Measurements from ENCODE around the gene COX6A2.

Gene COX6A2

DNA sequence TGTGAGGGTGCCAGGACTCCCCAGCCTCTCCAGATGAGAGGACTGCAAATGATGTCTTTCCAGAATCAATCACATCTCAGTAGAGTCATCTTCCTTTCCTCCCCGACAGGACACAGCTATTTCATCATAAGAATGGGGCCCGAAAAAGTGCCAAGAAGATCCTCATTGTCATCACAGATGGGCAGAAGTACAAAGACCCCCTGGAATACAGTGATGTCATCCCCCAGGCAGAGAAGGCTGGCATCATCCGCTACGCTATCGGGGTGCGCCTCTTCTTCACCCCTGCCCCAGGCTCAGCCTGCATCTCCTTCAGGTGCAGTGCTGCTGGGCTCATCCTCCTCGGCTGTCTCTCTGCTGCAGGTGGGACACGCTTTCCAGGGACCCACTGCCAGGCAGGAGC, 20.8 kb downstream of the COX6A2 start:
- no peak for DNase-seq

DNA sequence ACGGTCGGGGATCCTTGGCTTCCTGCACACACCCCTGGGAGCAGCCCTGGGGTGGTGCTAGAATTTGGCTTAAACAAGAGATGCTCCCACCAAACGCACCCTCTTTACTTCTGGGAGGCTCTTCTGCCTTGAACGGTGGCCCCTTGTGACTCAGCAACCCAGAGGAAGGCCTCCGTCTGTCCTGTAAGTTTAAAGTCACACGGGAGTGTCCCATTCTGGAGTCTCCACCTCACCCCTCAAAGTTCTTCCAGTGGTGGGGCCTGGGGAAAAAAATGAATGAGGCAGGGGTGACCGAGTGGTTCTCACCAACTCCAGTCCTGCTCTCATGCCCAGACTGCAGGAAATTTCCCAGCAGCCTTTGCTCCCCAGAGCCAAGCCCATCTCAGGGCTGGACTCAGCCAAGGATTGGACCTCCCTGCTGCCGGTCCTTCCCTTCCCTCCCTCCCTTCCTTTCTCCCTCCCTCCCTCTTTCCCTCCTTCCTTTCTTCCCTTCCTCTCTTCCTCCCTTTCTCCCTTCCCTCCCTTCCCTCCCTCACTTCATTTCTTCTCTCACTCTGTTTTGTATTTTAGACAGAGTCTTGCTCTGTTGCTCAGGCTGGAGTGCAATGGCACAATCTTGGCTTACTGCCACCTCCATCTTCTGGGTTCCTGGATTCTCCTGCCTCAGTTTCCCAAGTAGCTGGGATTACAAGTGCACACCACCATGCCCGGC, 23.7 kb downstream of the COX6A2 start:
- DNase-seq = no peak

DNA sequence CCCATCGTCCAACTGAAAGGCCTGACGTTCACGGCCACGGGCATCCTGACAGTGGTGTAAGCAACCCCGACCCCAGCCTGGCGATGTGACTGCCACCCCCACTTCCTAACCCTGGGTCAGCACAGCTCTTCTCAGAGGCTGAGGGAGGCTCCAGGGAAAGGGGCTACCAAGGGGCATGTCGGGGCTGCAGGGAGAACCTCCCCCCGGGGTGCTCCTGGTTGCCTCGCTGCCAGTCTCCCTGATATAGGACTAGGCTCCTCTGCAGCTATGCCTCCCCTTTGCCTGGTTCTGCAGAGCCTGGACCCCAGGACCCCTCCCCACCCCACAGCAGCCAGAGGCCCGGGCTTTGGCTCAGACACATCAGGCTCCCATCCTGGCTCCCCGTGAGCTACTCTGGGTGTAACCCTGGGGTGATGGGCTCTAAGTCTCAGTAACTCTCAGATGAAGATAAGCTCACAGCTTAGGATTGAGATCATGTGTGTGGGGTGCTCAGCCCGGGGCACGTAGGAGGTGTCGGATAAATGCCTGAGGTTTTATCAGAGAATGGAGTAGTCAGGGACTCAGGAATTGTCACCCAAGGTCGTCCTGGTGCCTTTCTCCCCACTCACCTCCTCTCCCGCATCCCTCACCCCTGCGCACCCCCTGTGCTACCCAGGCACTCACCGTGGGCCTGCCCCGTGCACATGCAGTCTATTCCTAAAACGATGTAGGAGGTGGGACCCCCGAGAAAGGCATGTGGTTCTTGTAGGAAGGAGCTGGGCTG, 24.4 kb downstream of the COX6A2 start:
- no peak for DNase-seq

DNA sequence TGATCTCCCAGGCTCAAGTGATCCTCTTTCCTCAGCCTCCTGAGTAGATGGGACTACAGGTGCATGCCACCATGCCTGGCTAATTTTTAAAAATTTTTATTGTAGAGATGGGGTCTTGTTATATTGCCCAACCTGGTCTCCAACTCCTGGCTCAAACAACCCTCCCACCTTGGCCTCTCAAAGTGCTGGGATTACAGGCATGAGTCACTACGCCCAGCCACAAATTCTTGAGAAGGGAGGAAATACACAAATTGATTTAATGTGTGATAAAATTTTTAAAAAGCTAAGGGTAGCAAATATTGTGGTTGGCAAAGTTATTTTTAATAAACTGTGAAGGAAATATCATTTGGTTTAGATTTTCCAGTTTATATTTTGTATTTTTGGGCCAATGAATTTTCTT, 25.5 kb downstream of the COX6A2 start:
- DNase-seq = no peak

GRCh38 chr16:31401436-31401835, 26.7 kb downstream of the COX6A2 start:
- DNase-seq = no peak

- no peak for DNase-seq
Observed at GRCh38 chr16:31400191-31400590, 28.0 kb downstream of the COX6A2 start.

DNA sequence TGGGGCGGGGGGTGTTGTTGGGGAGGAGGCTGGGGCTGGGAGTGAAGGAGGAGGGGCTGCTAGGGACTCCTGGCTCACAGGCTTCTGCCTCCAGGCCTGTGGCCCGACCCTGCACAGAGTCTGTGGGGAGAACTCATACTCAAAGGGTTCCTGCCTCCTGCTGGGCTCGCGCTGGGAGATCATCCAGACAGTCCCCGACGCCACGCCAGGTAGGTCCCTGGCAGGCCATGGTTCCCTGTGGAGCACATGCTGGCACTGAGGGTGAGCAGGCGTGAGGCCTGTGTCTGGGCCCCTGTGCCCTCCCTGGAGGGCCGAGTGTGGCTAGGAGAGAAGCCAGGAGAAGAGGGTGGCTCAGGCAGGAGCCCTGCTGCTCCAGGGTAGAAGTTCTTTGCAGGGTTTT, 30.5 kb downstream of the COX6A2 start:
- no peak for DNase-seq

DNA sequence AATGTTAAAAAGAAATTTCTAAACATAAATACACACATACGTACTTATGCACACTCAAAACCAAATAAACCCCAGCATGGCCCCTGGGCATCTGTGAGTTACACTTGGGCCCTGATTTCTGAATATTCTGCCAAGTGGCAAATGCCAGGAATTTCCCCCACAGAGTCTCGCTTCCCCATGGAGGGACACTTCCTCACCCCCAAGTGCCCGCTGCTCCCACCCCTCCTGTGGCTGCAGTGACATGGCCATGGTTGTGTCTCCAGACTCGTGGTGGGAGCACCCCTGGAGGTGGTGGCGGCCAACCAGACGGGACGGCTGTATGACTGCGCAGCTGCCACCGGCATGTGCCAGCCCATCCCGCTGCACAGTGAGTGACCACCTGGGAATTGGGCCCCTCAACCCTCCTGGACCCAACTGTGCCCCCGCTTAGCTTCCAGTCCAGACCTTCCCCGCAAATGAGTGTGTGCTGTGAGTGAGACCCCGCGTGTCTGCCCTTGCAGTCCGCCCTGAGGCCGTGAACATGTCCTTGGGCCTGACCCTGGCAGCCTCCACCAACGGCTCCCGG, 31.0 kb downstream of the COX6A2 start:
- no peak for DNase-seq

DNA sequence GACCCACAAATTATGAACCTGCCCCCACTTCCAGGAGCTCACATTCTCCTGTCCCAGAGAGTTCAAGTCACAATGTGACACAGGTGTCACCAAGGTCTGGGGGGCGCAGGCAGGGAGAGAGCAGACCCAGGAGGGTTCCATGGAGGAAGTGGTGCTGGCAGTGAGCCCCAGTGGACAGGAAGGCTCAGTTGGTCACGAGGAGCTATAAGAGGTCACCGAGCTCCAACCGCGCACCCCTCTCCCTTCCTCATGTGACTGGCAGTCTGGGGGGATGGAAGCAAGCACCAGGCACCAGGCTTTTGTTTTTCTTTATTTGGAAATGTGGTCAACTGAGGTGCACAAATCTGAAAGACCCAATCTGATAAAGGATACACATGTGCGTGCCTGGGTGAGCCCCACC, 32.5 kb downstream of the COX6A2 start:
- DNase-seq = no peak

- DNase-seq = no peak
Observed at GRCh38 chr16:31393056-31393455, 35.1 kb downstream of the COX6A2 start, which contains the start of gene ITGAD. TSS of gene ITGAD (plus strand) at chr16:31393335. CDS start at chr16:31393361, 26 bp downstream.

DNA sequence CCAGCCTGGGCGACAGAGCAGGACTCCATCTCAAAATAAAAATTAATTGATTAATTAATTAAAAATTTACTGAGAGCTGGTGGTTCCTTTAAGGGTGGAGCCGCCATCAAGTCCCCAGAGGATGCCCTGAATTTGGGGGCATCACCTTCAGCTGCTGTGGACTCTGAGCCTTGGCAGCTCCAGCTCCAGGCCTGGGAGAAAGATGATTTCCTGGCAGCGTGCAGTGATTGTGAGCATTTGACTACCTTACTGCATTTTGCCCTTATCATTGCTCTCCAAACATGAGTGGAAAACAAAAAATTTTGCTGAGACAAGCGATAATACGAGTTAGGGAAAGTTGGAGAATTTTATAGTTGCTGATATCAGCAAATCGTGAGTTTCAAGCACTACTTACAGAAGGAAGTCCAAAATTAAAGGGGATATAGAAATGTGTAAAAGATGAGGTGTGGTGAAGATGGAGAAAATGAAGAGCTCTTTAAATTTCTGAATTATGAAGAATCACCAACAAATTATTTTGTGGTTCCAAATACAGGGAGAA, 37.6 kb downstream of the COX6A2 start:
- no peak for DNase-seq

DNA sequence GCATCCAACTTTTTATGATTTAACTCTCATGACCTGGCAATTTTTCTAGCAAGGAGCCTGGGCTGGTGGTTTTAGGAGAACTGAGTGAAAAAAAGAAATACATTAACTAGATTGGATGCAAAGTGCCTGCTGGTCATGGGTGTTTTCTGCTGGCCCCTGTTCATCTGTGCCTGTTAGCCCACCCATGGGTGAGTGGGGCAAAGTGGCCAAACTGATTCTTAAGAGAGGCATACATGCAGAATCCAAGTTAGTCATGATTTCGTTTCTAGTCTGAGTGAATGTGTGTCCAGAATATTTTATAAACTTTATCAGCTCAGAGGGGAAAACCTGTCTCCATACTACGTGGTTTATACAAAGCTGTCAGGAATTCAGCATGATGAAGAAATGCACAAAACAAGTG, 39.6 kb downstream of the COX6A2 start:
- no peak for DNase-seq

GRCh38 chr16:31386157-31386984, 41.8 kb downstream of the COX6A2 start:
- no peak for DNase-seq

- DNase-seq = no peak
Observed at GRCh38 chr16:31385680-31386079, 42.5 kb downstream of the COX6A2 start.

DNA sequence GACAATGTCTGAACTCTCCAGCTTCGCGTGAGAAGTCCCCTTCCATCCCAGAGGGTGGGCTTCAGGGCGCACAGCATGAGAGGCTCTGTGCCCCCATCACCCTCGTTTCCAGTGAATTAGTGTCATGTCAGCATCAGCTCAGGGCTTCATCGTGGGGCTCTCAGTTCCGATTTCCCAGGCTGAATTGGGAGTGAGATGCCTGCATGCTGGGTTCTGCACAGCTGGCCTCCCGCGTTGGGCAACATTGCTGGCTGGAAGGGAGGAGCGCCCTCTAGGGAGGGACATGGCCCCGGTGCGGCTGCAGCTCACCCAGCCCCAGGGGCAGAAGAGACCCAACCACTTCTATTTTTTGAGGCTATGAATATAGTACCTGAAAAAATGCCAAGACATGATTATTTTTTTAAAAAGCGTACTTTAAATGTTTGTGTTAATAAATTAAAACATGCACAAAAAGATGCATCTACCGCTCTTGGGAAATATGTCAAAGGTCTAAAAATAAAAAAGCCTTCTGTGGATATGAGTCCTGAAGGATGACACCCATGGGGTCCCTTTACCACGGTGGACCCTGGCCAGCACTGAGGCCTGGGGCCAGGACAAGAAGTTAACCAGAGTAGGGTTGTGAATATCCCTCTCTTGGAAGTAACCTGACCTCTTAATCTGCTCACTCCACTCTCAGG, 45.5 kb downstream of the COX6A2 start:
- DNase-seq = peak; percentile 61

DNA sequence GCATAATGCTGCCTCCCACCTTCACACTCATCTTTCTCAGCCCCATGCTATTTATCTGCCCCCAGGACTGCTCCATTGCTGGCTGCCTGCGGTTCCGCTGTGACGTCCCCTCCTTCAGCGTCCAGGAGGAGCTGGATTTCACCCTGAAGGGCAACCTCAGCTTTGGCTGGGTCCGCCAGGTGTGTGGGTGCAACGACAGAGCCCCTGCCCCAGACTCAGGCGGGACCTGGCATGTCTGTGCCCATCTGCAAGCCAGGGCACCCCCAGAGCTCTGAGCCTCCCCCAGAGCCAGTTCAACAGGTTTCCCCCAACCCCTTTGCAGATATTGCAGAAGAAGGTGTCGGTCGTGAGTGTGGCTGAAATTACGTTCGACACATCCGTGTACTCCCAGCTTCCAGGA, 48.0 kb downstream of the COX6A2 start:
- DNase-seq = no peak
